ENCODE results near the gene PICK1. TPM values are rescaled to one million over a fixed set of nuclear protein-coding genes. Genes with fewer than 3 reads are reported as not detected.

PICK1 gene
- total RNA-seq, 1 experiment from 2014 or later = 21.3 TPM

DNA sequence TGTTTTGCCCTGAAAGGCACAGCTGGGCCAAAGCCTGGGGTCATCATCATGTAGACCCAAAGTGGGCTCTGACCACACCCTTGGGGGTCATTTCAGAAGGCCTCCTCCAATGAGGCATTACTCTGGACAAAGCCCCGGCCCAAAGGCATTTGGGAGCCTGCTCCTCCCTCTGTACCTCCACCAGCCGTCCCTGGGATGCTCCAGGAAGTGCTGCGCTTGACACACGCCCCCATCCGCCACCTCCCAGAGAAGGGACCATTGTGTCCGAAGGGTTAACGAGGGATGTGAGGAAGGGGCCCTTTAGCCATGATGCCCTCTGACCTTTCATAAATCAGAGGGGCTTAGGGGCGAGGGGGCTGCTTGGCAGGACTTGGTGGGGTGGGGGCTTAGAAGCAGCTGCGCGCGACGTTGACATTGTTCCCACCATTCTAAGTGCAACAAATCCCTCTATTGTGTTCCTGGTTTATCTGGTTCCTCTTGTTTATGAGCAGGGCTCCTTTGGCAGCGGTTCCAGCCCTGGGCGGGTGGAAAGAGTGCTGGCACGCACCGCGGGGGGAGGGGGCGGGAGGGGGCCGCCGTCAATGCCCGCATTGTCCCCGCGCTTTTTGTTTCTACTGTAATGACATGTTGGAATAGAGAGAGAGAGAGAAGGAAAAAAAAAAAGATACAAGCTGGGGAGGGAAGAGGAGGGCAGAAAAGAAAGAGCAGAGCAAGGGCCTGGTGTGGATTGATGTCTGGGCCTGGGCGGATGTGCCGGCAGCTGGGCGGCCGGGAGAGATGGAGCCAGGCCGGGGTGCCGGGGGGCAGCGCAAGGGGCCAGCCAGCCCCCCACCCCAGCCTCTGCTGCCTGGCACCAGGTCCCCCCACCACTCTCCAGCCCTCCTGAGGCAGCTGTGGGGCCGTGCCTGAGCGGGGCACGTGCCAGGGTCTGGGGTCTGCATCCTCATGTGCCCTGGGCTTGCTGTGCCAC, 40.7 kb upstream of the PICK1 start:
- DNase-seq (ENCODE audit: low read depth, low spot score) = no peak
- Histone ChIP-seq H3K36me3 (ENCODE audit: control insufficient read depth, insufficient read depth, low read length) (no peaks in the 10 kb centered on the region), H3K9me3 (ENCODE audit: control insufficient read depth, insufficient read depth, low read depth, low read length) (no peaks in the 10 kb centered on the region), H3K27ac (ENCODE audit: low read length) (no peak overlapping the region), H3K27me3 (ENCODE audit: control insufficient read depth, insufficient read depth, low read length) (no peaks in the 10 kb centered on the region), H3K4me1 (ENCODE audit: control insufficient read depth, insufficient read depth, low read length) (no peaks in the 10 kb centered on the region), H3K4me3 (ENCODE audit: low read depth in 2 of 2, low read length in 2 of 2) (no peak overlapping the region)
- ChIA-PET CTCF (no interaction called here), POLR2A (interaction anchor here (0.6 kb wide), 1 partner anchor 11 kb away, joined by 3 read pairs; no protein-coding TSS in a partner anchor)
- intact Hi-C loops (cut with micrococcal nuclease; ENCODE audit: unreplicated experiment) = no loop called here
- in situ Hi-C loops (cut with HindIII; ENCODE audit: low pct_unique_long_range_greater_than_20kb, low sequenced_read_pairs) = no loop called here
- no peak for ATAC-seq
- no TSS peak for BruUV-seq (replicated peaks)
- no peak for TF ChIP-seq POLR2AphosphoS5 (IDR thresholded peaks at IDR 0.05; ENCODE audit: low read depth, low read length)
- TF ChIP-seq, protein P1, sequence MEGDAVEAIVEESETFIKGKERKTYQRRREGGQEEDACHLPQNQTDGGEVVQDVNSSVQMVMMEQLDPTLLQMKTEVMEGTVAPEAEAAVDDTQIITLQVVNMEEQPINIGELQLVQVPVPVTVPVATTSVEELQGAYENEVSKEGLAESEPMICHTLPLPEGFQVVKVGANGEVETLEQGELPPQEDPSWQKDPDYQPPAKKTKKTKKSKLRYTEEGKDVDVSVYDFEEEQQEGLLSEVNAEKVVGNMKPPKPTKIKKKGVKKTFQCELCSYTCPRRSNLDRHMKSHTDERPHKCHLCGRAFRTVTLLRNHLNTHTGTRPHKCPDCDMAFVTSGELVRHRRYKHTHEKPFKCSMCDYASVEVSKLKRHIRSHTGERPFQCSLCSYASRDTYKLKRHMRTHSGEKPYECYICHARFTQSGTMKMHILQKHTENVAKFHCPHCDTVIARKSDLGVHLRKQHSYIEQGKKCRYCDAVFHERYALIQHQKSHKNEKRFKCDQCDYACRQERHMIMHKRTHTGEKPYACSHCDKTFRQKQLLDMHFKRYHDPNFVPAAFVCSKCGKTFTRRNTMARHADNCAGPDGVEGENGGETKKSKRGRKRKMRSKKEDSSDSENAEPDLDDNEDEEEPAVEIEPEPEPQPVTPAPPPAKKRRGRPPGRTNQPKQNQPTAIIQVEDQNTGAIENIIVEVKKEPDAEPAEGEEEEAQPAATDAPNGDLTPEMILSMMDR (IDR thresholded peaks at IDR 0.05) = no peak
- TF ChIP-seq TCF7L2 (IDR thresholded peaks at IDR 0.05; ENCODE audit: low read depth, low read length) = no peak
- no peak for TF ChIP-seq SIN3A (IDR thresholded peaks at IDR 0.05; ENCODE audit: borderline replicate concordance, insufficient read depth, low read depth, low read length)
- TF ChIP-seq, protein P2, sequence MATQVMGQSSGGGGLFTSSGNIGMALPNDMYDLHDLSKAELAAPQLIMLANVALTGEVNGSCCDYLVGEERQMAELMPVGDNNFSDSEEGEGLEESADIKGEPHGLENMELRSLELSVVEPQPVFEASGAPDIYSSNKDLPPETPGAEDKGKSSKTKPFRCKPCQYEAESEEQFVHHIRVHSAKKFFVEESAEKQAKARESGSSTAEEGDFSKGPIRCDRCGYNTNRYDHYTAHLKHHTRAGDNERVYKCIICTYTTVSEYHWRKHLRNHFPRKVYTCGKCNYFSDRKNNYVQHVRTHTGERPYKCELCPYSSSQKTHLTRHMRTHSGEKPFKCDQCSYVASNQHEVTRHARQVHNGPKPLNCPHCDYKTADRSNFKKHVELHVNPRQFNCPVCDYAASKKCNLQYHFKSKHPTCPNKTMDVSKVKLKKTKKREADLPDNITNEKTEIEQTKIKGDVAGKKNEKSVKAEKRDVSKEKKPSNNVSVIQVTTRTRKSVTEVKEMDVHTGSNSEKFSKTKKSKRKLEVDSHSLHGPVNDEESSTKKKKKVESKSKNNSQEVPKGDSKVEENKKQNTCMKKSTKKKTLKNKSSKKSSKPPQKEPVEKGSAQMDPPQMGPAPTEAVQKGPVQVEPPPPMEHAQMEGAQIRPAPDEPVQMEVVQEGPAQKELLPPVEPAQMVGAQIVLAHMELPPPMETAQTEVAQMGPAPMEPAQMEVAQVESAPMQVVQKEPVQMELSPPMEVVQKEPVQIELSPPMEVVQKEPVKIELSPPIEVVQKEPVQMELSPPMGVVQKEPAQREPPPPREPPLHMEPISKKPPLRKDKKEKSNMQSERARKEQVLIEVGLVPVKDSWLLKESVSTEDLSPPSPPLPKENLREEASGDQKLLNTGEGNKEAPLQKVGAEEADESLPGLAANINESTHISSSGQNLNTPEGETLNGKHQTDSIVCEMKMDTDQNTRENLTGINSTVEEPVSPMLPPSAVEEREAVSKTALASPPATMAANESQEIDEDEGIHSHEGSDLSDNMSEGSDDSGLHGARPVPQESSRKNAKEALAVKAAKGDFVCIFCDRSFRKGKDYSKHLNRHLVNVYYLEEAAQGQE (IDR thresholded peaks at IDR 0.05; ENCODE audit: insufficient read depth in 1 of 2, low read depth in 2 of 2, low read length in 1 of 2) = no peak

DNA sequence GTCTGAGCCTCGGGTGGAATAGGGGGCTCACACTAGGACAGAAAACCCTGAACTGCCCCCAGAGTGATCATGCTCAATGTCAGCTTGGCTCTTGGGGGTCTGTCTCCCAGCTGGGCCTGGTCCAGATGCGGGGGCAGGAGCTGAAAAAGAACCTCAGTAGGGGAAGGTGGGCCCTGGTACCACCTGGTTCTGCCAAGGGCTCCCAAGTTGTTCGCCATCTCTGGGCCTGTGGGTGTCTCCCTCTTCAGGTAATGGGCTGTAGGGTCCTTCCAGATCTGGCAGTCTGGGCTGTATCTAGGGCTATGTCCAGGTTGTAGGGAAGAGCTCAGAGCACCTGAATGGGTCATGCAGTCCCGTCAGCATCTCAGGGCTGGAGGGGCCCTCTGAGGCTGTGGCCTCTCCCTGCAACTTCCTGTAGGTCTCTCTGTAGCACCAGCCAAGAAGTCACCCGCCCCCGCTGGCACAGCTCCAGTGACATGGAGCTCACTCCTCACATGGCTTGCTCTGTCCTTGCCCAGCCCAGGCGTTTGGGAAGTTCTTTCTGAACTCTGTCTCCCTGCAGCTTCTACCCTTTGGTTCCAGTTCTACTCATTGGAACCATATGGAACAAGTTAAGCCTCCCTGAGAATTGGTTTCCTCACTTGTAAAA, 39.8 kb upstream of the PICK1 start:
- ChIA-PET CTCF (no interaction called here), POLR2A (interaction anchor here (0.6 kb wide), 1 partner anchor 12 kb away, joined by 3 read pairs; no protein-coding TSS in a partner anchor)
- BruUV-seq (replicated peaks) = no TSS peak
- no peaks in the 10 kb centered on the region for H3K36me3 ChIP-seq (ENCODE audit: control insufficient read depth, insufficient read depth, low read length)
- no peaks in the 10 kb centered on the region for H3K9me3 ChIP-seq (ENCODE audit: control insufficient read depth, insufficient read depth, low read depth, low read length)
- H3K4me1 ChIP-seq (ENCODE audit: control insufficient read depth, insufficient read depth, low read length) = no peaks in the 10 kb centered on the region
- in situ Hi-C loops (cut with HindIII; ENCODE audit: low pct_unique_long_range_greater_than_20kb, low sequenced_read_pairs) (no loop called here), intact Hi-C loops (cut with micrococcal nuclease; ENCODE audit: unreplicated experiment) (no loop called here)
- no peak overlapping the region for H3K27ac ChIP-seq (ENCODE audit: low read length)
- no peak for TF ChIP-seq POLR2AphosphoS5 (IDR thresholded peaks at IDR 0.05; ENCODE audit: low read depth, low read length)
- TF ChIP-seq TCF7L2 (IDR thresholded peaks at IDR 0.05; ENCODE audit: low read depth, low read length) = no peak
- TF ChIP-seq, protein P2 (IDR thresholded peaks at IDR 0.05; ENCODE audit: insufficient read depth in 1 of 2, low read depth in 2 of 2, low read length in 1 of 2) = no peak
- no peak for TF ChIP-seq SIN3A (IDR thresholded peaks at IDR 0.05; ENCODE audit: borderline replicate concordance, insufficient read depth, low read depth, low read length)
- TF ChIP-seq, protein P1 (IDR thresholded peaks at IDR 0.05) = no peak
- DNase-seq (ENCODE audit: low read depth, low spot score) (no peak), ATAC-seq (no peak)
- H3K4me3 ChIP-seq (ENCODE audit: low read depth in 2 of 2, low read length in 2 of 2) = no peak overlapping the region
- no peaks in the 10 kb centered on the region for H3K27me3 ChIP-seq (ENCODE audit: control insufficient read depth, insufficient read depth, low read length)
